A549 (cell line): ENCODE measurements around the gene DDX56.

ENCODE experiments used
- BHLHE40 ChIP-seq: IDR thresholded peaks from 2 replicates; pipeline ENCODE4 v1.6.1; 2012; ENCODE audit warnings: low read depth, low read length, inconsistent platforms
- CTCF ChIP-seq: fragments of >200 bp; sonication (Bioruptor Twin); formaldehyde crosslinking; IDR thresholded peaks from 3 replicates; pipeline ENCODE4 v1.5.1; 2016
- JUN ChIP-seq, 2 experiments: fragments of >200 bp; sonication (Bioruptor Twin); formaldehyde crosslinking; IDR thresholded peaks; 2 replicates in 1 of 2; 3 replicates in 1 of 2; pipeline ENCODE4 v1.6.1; 2016 to 2017
- NR3C1 ChIP-seq: fragments of >200 bp; sonication (Bioruptor Twin); formaldehyde crosslinking; IDR thresholded peaks from 3 replicates; pipeline ENCODE4 v1.6.1; 2017
- USF2 ChIP-seq: fragments of 450-650 bp; IDR thresholded peaks from 2 replicates; pipeline ENCODE4 v1.6.1; 2014; ENCODE audit warnings: antibody characterized with exemption

GRCh38 chr7:44583146-44583865, 9.6 kb upstream of the DDX56 start:
- TF ChIP-seq CTCF (no peak), NR3C1 (no peak), BHLHE40 (no peak), USF2 (no peak), JUN (IDR thresholded peaks at IDR 0.05) (no peak)
